T-helper 17 cell (primary cell): ENCODE results near the gene OIP5. TPM values are rescaled to one million over a fixed set of nuclear protein-coding genes. Genes with fewer than 3 reads are reported as not detected.
A peak's percentile ranks its signal among the peaks of the same experiment; 100 is the strongest.
"Not testable (repeated sequence)": the region's sequence is repeated elsewhere in the genome, so short reads cannot be mapped to it uniquely, and the experiment has no call there.

Experiments
- ATAC-seq: fragments of 150-1000 bp; cut with Tn5 transposase; 2 replicates; pipeline ENCODE4 v1.10.0; 2021; ENCODE audit warnings: mild to moderate bottlenecking, moderate library complexity
- DNase-seq, 3 donors: peaks; one replicate each; pipeline versions ENCODE4 v3.0.0 to v3.0.0-alpha.2; 2020 to 2021
- H3K9me3 ChIP-seq: one replicate; pipeline ENCODE4 v1.7.0; 2013; ENCODE audit warnings: low read length, mild to moderate bottlenecking; ENCODE audit not compliant: control insufficient read depth, poor library complexity, severe bottlenecking
- H3K27ac Mint-ChIP-seq: one replicate; pipeline ENCODE4 v1.8.0; 2022; ENCODE audit warnings: mild to moderate bottlenecking, moderate library complexity, mixed read lengths
- H3K27me3 Mint-ChIP-seq: one replicate; pipeline ENCODE4 v1.8.0; 2022; ENCODE audit warnings: mixed read lengths
- H3K36me3 Mint-ChIP-seq: one replicate; pipeline ENCODE4 v1.8.0; 2022; ENCODE audit warnings: low read depth, mixed read lengths
- H3K4me1 Mint-ChIP-seq: one replicate; pipeline ENCODE4 v1.8.0; 2022; ENCODE audit warnings: mild to moderate bottlenecking, mixed read lengths
- H3K4me3 Mint-ChIP-seq: one replicate; pipeline ENCODE4 v1.8.0; 2022; ENCODE audit warnings: mild to moderate bottlenecking, moderate library complexity, mixed read lengths
- total RNA-seq, 4 donors: library from RNA in 2 of 4; stranded (reverse) in 2 of 4; gene quantifications; one replicate each; pipeline ENCODE4 v1.2.3 and lab custom pipeline; 2022 to 2026

OIP5 gene
- total RNA-seq, 2 donors from 2014 or later = 1.2 TPM; not detected in 1

DNA sequence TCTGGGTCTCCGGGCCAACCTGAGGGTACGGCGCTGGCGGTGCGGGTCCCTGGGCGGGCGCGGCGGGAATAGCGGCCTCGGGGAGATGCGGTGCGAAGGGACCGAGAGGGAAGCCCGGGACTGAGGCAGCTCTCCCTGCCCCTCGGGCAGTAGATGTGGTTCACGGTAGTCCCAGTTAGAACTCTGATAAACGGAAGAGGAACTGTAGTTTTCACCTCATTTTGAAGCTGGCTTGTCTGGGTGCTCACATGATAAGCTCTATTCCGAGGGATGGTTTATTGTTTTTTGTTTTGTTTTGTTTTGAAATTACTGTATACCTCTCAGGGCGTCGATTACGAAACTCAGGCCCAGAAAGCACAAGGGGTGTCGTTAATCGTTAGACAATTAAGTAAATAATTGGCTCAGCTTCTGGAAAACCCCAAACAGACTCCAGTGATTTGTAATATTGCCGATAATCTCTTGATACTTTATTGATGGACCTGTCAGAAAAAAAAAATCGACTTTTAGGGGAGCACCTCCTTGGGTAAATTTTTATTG lies 703 bp upstream of the OIP5 start:
- H3K4me1 Mint-ChIP-seq = peaks cover 20% of the 10 kb centered on the region
- H3K36me3 Mint-ChIP-seq = peaks cover 2% of the 10 kb centered on the region
- ATAC-seq = peak; percentile 28
- DNase-seq = no peak
- peak overlapping the region; percentile 98 for H3K4me3 Mint-ChIP-seq
- H3K27me3 Mint-ChIP-seq = no peaks in the 10 kb centered on the region
- H3K9me3 ChIP-seq = no peaks in the 10 kb centered on the region
- peak overlapping the region; percentile 94 for H3K27ac Mint-ChIP-seq

- no peak for DNase-seq
- peaks cover 2% of the 10 kb centered on the region for H3K36me3 Mint-ChIP-seq
- ATAC-seq = no peak
These were observed 578 bp downstream of the OIP5 start for GRCh38 chr15:41331833-41332193.

DNA sequence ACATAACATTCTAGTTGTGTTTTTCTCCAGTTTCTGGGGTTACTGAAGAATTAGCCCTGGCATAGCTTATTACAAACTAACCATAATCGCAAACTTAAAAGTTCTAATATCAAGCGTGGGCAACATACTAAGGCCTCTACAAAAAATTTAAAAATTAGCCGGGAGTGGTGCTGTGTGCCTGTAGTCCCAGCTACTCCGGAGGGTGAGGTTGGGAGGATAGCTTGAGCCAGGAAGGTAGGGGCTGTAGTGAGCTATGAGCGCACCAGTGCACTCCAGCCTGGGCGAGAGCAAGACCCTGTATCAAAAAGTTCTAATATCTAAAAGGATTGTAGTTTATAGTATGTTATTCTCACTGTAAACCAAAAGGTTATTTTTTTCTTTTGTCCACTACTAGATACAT lies 1.1 kb downstream of the OIP5 start:
- H3K27ac Mint-ChIP-seq = no peak overlapping the region
- H3K27me3 Mint-ChIP-seq = no peaks in the 10 kb centered on the region
- H3K36me3 Mint-ChIP-seq = peaks cover 2% of the 10 kb centered on the region
- no peak for ATAC-seq
- H3K4me1 Mint-ChIP-seq = peaks cover 13% of the 10 kb centered on the region
- peak overlapping the region; percentile 98 for H3K4me3 Mint-ChIP-seq
- DNase-seq = no peak
- no peaks in the 10 kb centered on the region for H3K9me3 ChIP-seq

More at GRCh38 chr15:41331833-41332193, 578 bp downstream of the OIP5 start:
- no peaks in the 10 kb centered on the region for H3K9me3 ChIP-seq
- H3K4me3 Mint-ChIP-seq = peak overlapping the region; percentile 98
- H3K27me3 Mint-ChIP-seq = no peaks in the 10 kb centered on the region
- peaks cover 14% of the 10 kb centered on the region for H3K4me1 Mint-ChIP-seq
- peak overlapping the region; percentile 94 for H3K27ac Mint-ChIP-seq

- H3K4me1 Mint-ChIP-seq = peaks cover 2% of the 10 kb centered on the region
- H3K36me3 Mint-ChIP-seq = no peaks in the 10 kb centered on the region
- H3K4me3 Mint-ChIP-seq = no peak overlapping the region
- DNase-seq (no peak), ATAC-seq (no peak)
- H3K27ac Mint-ChIP-seq = no peak overlapping the region
- no peaks in the 10 kb centered on the region for H3K27me3 Mint-ChIP-seq
- no peaks in the 10 kb centered on the region for H3K9me3 ChIP-seq
These were observed 8.8 kb downstream of the OIP5 start for GRCh38 chr15:41323611-41324010.

DNA sequence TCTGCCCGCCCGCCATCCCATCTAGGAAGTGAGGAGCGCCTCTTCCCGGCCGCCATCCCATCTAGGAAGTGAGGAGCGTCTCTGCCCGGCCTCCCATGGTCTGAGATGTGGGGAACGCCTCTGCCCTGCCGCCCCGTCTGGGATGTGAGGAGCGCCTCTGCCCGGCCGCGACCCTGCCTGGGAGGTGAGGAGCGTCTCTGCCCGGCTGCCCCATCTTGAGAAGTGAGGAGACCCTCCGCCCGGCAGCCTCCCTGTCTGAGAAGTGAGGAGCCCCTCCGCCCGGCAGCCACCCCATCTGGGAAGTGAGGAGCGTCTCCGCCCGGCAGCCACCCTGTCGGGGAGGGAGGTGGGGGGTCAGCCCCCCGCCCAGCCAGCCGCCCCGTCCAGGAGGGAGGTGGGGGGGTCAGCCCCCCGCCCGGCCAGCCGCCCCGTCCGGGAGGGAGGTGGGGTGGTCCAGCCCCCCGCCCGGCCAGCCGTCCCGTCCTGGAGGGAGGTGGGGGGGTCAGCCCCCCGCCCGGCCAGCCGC lies 11.5 kb downstream of the OIP5 start:
- not testable (repeated sequence) for H3K9me3 ChIP-seq, H3K4me1 Mint-ChIP-seq, H3K36me3 Mint-ChIP-seq, H3K27me3 Mint-ChIP-seq, H3K27ac Mint-ChIP-seq, H3K4me3 Mint-ChIP-seq, DNase-seq, ATAC-seq

- H3K9me3 ChIP-seq = no peaks in the 10 kb centered on the region
- no peak overlapping the region for H3K4me3 Mint-ChIP-seq
- H3K4me1 Mint-ChIP-seq = peaks cover 6% of the 10 kb centered on the region
- ATAC-seq (no peak), DNase-seq (no peak)
- no peak overlapping the region for H3K27ac Mint-ChIP-seq
- H3K27me3 Mint-ChIP-seq = no peaks in the 10 kb centered on the region
- H3K36me3 Mint-ChIP-seq = no peaks in the 10 kb centered on the region
These were observed 23.0 kb downstream of the OIP5 start for GRCh38 chr15:41309226-41309905.

- DNase-seq = no peak
- H3K27ac Mint-ChIP-seq = no peak overlapping the region
These were observed 24.7 kb downstream of the OIP5 start for GRCh38 chr15:41307679-41308078.

GRCh38 chr15:41304149-41304770 lies 28.1 kb downstream of the OIP5 start:
- no peak overlapping the region for H3K27ac Mint-ChIP-seq
- ATAC-seq = no peak

More at GRCh38 chr15:41307679-41308078, 24.7 kb downstream of the OIP5 start:
- ATAC-seq = no peak
- H3K36me3 Mint-ChIP-seq = no peaks in the 10 kb centered on the region
- no peaks in the 10 kb centered on the region for H3K27me3 Mint-ChIP-seq
- H3K9me3 ChIP-seq = no peaks in the 10 kb centered on the region
- no peak overlapping the region for H3K4me3 Mint-ChIP-seq
- H3K4me1 Mint-ChIP-seq = peaks cover 7% of the 10 kb centered on the region

DNA sequence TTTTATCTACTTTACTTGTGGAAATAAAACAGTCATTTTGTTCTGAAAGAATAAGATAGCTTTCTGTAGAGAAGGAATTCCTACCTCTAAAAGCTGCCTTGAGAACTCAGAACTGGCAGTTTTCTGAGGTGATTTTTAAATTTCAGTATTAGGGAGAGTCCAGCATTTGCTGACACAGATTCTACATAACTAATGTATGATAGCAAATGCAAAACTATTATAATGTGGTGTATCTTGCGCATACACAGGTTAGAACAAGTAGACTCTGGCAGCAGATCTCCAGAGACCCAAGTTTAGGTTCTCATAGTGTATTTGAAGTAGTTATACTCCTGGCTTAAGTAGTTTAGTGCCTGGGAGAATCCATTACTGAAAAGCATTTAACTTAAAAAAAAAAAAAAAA lies 30.8 kb downstream of the OIP5 start:
- no peak for ATAC-seq
- Mint-ChIP-seq H3K36me3 (peaks cover 4% of the 10 kb centered on the region), H3K27me3 (no peaks in the 10 kb centered on the region), H3K27ac (no peak overlapping the region), H3K4me3 (no peak overlapping the region), H3K4me1 (peaks cover 15% of the 10 kb centered on the region)
- DNase-seq = no peak
- no peaks in the 10 kb centered on the region for H3K9me3 ChIP-seq

More at GRCh38 chr15:41304149-41304770, 28.1 kb downstream of the OIP5 start:
- Mint-ChIP-seq H3K36me3 (peaks cover 2% of the 10 kb centered on the region), H3K4me3 (no peak overlapping the region), H3K27me3 (no peaks in the 10 kb centered on the region), H3K4me1 (peaks cover 12% of the 10 kb centered on the region)
- no peaks in the 10 kb centered on the region for H3K9me3 ChIP-seq
- DNase-seq = no peak

DNA sequence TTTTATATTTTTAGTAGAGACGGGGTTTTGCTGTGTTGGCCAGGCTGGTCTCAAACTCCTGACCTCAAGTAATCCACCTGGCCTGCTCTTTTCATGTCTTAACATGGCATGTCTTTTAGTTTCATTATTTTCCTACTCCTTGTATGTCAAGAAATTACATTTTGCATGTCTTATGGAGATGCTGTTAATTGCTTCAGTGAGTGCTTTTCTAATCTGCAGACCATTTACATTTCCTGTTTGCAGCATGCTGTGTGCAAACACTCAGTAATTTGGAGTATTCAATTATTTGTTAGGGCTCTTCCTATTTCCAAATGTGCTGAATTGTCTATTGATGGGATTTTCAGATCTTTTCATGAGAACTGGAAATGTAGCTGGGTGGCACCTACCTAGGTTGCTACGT lies 31.3 kb downstream of the OIP5 start:
- DNase-seq, H3K27me3 Mint-ChIP-seq, H3K4me3 Mint-ChIP-seq, H3K36me3 Mint-ChIP-seq, ATAC-seq, H3K9me3 ChIP-seq: not testable (repeated sequence)
- peak overlapping the region; percentile 49 for H3K27ac Mint-ChIP-seq
- H3K4me1 Mint-ChIP-seq = peaks cover 15% of the 10 kb centered on the region

GRCh38 chr15:41292521-41292920 lies 39.9 kb downstream of the OIP5 start:
- H3K9me3 ChIP-seq = no peaks in the 10 kb centered on the region
- peak overlapping the region; percentile 29 for H3K27ac Mint-ChIP-seq
- no peak for ATAC-seq
- no peak overlapping the region for H3K4me3 Mint-ChIP-seq
- H3K36me3 Mint-ChIP-seq = no peaks in the 10 kb centered on the region
- DNase-seq = no peak
- no peaks in the 10 kb centered on the region for H3K27me3 Mint-ChIP-seq
- peaks cover 14% of the 10 kb centered on the region for H3K4me1 Mint-ChIP-seq

DNA sequence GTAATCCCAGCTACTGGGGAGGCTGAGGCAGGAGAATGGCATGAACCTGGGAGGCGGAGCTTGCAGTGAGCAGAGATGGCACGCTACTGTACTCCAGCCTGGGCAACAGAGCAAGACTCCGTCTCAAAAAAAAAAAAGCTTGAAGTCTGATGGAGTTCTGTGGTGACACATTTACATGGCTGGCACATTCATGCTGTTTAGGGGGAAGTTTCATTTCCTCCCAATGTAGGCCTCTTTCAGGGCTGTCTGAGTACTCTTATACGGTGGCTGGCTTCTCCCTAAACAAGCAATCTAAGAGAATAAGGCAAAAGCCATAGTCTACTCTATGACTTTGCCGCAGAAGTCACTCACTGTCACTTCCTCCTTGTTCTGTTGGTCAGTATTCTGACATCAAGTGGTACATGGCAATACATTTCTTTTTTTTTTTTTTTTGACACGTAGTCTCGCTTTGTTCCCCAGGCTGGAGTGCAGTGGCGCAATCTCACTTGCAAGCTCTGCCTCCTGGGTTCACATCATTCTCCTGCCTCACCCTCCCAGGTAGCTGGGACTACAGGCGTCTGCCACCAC lies 41.2 kb downstream of the OIP5 start:
- peak; percentile 73 for ATAC-seq
- H3K27me3 Mint-ChIP-seq = no peaks in the 10 kb centered on the region
- no peak for DNase-seq
- H3K9me3 ChIP-seq = no peaks in the 10 kb centered on the region
- H3K27ac Mint-ChIP-seq = peak overlapping the region; percentile 29
- peaks cover 18% of the 10 kb centered on the region for H3K4me1 Mint-ChIP-seq
- H3K36me3 Mint-ChIP-seq = peaks cover 2% of the 10 kb centered on the region
- H3K4me3 Mint-ChIP-seq = no peak overlapping the region

DNA sequence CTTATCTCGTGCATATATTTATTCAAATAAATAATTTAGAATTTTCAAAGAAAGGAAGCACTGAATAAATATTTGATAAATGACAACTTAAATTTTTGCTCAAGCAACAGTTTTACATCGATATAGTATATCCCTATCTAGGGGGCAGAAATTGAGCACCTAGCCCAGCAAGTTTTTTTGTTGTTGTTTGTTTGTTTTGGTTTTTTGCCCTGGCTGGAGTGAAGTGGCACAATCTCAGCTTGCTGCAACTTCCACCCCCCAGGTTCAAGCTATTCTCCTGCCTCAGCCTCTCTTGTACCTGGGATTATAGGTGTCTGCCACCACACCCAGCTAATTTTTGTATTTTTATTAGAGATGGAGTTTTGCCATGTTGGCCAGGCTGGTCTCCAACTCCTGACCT lies 42.4 kb downstream of the OIP5 start:
- H3K4me1 Mint-ChIP-seq = peaks cover 22% of the 10 kb centered on the region
- no peaks in the 10 kb centered on the region for H3K27me3 Mint-ChIP-seq
- H3K36me3 Mint-ChIP-seq = peaks cover 4% of the 10 kb centered on the region
- no peaks in the 10 kb centered on the region for H3K9me3 ChIP-seq
- H3K27ac Mint-ChIP-seq = peak overlapping the region; percentile 6
- H3K4me3 Mint-ChIP-seq = no peak overlapping the region
- DNase-seq = no peak
- no peak for ATAC-seq
